ENCODE results near the gene GAB1.

Gene GAB1

DNA sequence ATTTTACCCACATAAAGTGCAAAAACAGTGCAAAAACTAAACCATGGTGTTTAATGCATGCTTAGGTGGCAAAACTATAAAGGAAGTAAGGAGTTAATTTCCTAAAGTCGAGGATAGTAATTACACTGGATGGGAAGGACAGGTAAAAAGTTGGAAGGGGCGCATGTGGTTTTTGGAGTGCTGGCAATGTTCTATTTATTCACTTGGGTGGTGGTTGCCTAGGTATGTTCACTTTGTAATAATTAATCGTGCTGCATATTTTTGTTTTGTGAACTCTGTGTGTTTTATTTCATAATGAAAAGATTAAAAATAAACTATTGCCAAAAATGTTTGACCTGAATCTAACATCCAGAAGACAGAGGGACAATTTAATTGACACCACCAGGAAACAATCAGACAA, 144.7 kb downstream of the GAB1 start:
- Histone ChIP-seq H4K20me1 (ENCODE audit: low read depth, low read length) (no peaks in the 10 kb centered on the region), H3K4me2 (ENCODE audit: low read depth, low read length, poor library complexity, severe bottlenecking) (no peak overlapping the region), H3K9me3 (ENCODE audit: insufficient read depth, low read length) (no peaks in the 10 kb centered on the region), H2AFZ (ENCODE audit: low read depth, low read length, severe bottlenecking) (no peak overlapping the region), H3F3A (ENCODE audit: insufficient read depth) (no peaks in the 10 kb centered on the region), H3K9me2 (replicated peaks; ENCODE audit: insufficient read depth, low read length) (no peaks in the 10 kb centered on the region), H3K4me3 (ENCODE audit: insufficient read depth, low read length, poor library complexity, severe bottlenecking) (no peak overlapping the region), H3K27me3 (ENCODE audit: low read length) (no peaks in the 10 kb centered on the region), H3K79me2 (ENCODE audit: insufficient read depth, low read length) (no peaks in the 10 kb centered on the region), H3K36me3 (ENCODE audit: low read length) (no peaks in the 10 kb centered on the region), H3K9ac (ENCODE audit: low read length) (no peak overlapping the region), H3K27ac (ENCODE audit: low read depth, low read length) (no peak overlapping the region)
- TF ChIP-seq CTCF (IDR thresholded peaks at IDR 0.05; ENCODE audit: insufficient read depth, low read length, poor library complexity, severe bottlenecking) (no peak), EZH2phosphoT487 (conservative IDR thresholded peaks at IDR 0.05; ENCODE audit: low read length) (no peak)

- Histone ChIP-seq H3F3A (ENCODE audit: insufficient read depth) (no peaks in the 10 kb centered on the region), H4K20me1 (ENCODE audit: low read depth, low read length) (no peaks in the 10 kb centered on the region), H3K4me3 (ENCODE audit: insufficient read depth, low read length, poor library complexity, severe bottlenecking) (no peak overlapping the region), H2AFZ (ENCODE audit: low read depth, low read length, severe bottlenecking) (no peak overlapping the region), H3K4me2 (ENCODE audit: low read depth, low read length, poor library complexity, severe bottlenecking) (no peak overlapping the region), H3K36me3 (ENCODE audit: low read length) (no peaks in the 10 kb centered on the region), H3K27ac (ENCODE audit: low read depth, low read length) (no peak overlapping the region), H3K27me3 (ENCODE audit: low read length) (no peaks in the 10 kb centered on the region), H3K79me2 (ENCODE audit: insufficient read depth, low read length) (no peaks in the 10 kb centered on the region), H3K9me2 (replicated peaks; ENCODE audit: insufficient read depth, low read length) (no peaks in the 10 kb centered on the region), H3K9me3 (ENCODE audit: insufficient read depth, low read length) (no peaks in the 10 kb centered on the region), H3K9ac (ENCODE audit: low read length) (no peak overlapping the region)
- TF ChIP-seq CTCF (IDR thresholded peaks at IDR 0.05; ENCODE audit: insufficient read depth, low read length, poor library complexity, severe bottlenecking) (no peak), EZH2phosphoT487 (conservative IDR thresholded peaks at IDR 0.05; ENCODE audit: low read length) (no peak)
Measured at GRCh38 chr4:143482840-143483239, 146.2 kb downstream of the GAB1 start.

DNA sequence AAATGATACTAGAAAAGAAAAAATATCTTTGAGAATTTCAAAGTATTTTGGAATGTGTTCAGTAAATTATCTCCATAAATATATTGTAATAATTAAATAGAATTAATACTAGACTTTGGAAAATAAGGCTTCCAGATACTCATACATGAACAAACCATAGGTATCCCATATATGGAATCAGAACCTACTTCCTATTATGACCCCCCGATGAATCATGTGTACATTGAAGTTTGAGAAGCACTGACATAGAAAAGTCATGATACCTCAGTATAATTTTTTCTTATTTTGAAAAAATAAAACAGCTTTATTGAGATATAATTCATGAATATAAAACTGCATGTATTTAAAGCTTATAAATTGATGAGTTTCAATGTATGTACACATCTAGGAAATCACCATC, 149.6 kb downstream of the GAB1 start:
- Histone ChIP-seq H3K27me3 (ENCODE audit: low read length) (no peaks in the 10 kb centered on the region), H3K9ac (ENCODE audit: low read length) (no peak overlapping the region), H3K9me3 (ENCODE audit: insufficient read depth, low read length) (no peaks in the 10 kb centered on the region), H3K79me2 (ENCODE audit: insufficient read depth, low read length) (no peaks in the 10 kb centered on the region), H3F3A (ENCODE audit: insufficient read depth) (no peaks in the 10 kb centered on the region), H3K4me2 (ENCODE audit: low read depth, low read length, poor library complexity, severe bottlenecking) (no peak overlapping the region), H2AFZ (ENCODE audit: low read depth, low read length, severe bottlenecking) (no peak overlapping the region), H3K27ac (ENCODE audit: low read depth, low read length) (no peak overlapping the region), H3K36me3 (ENCODE audit: low read length) (no peaks in the 10 kb centered on the region), H3K4me3 (ENCODE audit: insufficient read depth, low read length, poor library complexity, severe bottlenecking) (no peak overlapping the region), H4K20me1 (ENCODE audit: low read depth, low read length) (no peaks in the 10 kb centered on the region), H3K9me2 (replicated peaks; ENCODE audit: insufficient read depth, low read length) (no peaks in the 10 kb centered on the region)
- TF ChIP-seq EZH2phosphoT487 (conservative IDR thresholded peaks at IDR 0.05; ENCODE audit: low read length), result no peak
- TF ChIP-seq CTCF (IDR thresholded peaks at IDR 0.05; ENCODE audit: insufficient read depth, low read length, poor library complexity, severe bottlenecking), result no peak

DNA sequence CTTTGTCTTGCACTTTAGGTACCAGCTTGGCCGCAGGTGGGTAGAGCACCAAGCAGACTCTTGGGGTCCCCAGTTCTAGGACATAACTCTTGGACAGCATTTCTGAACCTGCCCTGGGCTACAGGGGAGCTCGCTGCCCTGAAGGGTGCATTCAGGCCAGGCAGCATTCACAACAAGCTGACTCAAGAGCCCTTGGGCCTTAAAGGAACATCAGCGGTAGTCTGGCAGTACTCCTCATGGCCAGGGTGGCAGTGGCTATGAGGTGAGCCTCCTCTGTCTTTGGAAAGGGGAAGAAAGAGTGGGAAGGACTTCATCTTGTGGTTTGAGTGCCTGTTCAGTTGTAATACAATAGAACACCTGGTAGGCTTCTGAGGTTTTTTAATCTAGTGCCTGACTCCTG, 152.0 kb downstream of the GAB1 start:
- no peak for TF ChIP-seq EZH2phosphoT487 (conservative IDR thresholded peaks at IDR 0.05; ENCODE audit: low read length)
- TF ChIP-seq CTCF (IDR thresholded peaks at IDR 0.05; ENCODE audit: insufficient read depth, low read length, poor library complexity, severe bottlenecking), result no peak
- Histone ChIP-seq H3K9me3 (ENCODE audit: insufficient read depth, low read length) (no peaks in the 10 kb centered on the region), H2AFZ (ENCODE audit: low read depth, low read length, severe bottlenecking) (no peak overlapping the region), H3K27ac (ENCODE audit: low read depth, low read length) (no peak overlapping the region), H3F3A (ENCODE audit: insufficient read depth) (no peaks in the 10 kb centered on the region), H3K4me3 (ENCODE audit: insufficient read depth, low read length, poor library complexity, severe bottlenecking) (no peak overlapping the region), H3K36me3 (ENCODE audit: low read length) (no peaks in the 10 kb centered on the region), H3K27me3 (ENCODE audit: low read length) (no peaks in the 10 kb centered on the region), H3K9ac (ENCODE audit: low read length) (no peak overlapping the region), H3K4me2 (ENCODE audit: low read depth, low read length, poor library complexity, severe bottlenecking) (no peak overlapping the region), H3K9me2 (replicated peaks; ENCODE audit: insufficient read depth, low read length) (no peaks in the 10 kb centered on the region), H4K20me1 (ENCODE audit: low read depth, low read length) (no peaks in the 10 kb centered on the region), H3K79me2 (ENCODE audit: insufficient read depth, low read length) (no peaks in the 10 kb centered on the region)

Measured in SU-DHL-6 (cell line).